Retina (tissue), 1 donor: ENCODE measurements around the gene DPF1.

Experiments
- DNase-seq: peaks from one replicate; pipeline ENCODE4 v3.0.0-alpha.2; 2016

Gene DPF1

GRCh38 chr19:38218204-38218603 lies 5.8 kb downstream of the DPF1 start:
- no peak for DNase-seq

GRCh38 chr19:38216785-38217641 lies 7.0 kb downstream of the DPF1 start:
- peak; percentile 25 for DNase-seq

DNA sequence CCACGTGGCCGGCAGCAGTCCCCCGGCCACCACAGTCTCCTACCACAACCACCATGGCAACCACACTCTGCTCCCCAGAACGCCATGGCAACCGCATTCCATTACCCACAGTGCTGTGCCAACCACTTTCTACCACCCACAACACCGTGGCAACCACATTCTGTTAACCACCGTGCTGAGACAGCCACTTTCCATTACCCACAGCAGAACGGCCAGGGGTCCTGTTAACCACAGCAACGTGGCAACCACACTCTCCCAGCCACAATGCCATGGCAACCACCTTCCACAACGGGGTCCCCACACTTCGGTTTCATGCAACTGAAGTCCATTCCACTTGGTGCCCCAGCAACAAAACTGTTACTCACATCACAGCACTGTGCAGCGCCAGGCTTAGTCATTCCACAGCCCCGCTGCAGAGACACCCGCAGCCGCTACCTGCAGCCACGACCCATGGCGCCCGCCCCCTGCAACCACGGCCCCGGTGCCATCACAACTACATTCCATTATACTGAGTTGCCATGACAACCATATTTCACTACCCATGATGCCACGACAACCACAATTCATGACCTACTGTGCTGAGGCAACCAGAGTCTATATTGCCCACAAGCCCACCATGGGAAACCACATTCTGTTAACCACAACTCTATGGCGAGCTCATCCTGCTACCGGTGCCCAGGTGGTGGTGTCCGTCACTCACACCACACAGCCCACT lies 10.0 kb downstream of the DPF1 start:
- DNase-seq: peak; percentile 42

DNA sequence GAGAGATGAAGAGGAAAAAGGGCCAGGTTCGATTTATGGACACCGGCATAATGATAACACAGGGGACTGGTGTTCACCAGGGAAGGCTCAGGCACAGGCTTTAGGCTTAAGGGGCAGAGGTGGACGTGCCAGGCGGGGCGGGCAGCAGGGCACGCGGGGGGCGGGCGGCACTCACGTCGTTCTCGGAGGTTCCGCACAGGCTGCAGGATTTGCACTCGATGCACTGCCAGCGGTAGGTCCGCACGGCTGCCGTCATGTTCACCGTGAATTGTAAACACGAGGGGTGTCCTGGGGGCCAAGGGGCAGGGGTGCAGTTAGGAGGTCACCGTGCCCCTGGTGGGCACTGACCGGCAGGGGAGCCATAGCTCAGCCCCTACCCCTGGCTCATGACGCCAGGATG lies 10.6 kb downstream of the DPF1 start:
- no peak for DNase-seq

GRCh38 chr19:38211766-38212165 lies 12.3 kb downstream of the DPF1 start:
- DNase-seq: peak; percentile 21

GRCh38 chr19:38211151-38211591 lies 12.9 kb downstream of the DPF1 start:
- DNase-seq: peak; percentile 50

GRCh38 chr19:38210458-38210987 lies 13.5 kb downstream of the DPF1 start:
- DNase-seq: peak; percentile 93

- DNase-seq: peak; percentile 82
Measured at GRCh38 chr19:38209671-38210457, 14.2 kb downstream of the DPF1 start.

DNA sequence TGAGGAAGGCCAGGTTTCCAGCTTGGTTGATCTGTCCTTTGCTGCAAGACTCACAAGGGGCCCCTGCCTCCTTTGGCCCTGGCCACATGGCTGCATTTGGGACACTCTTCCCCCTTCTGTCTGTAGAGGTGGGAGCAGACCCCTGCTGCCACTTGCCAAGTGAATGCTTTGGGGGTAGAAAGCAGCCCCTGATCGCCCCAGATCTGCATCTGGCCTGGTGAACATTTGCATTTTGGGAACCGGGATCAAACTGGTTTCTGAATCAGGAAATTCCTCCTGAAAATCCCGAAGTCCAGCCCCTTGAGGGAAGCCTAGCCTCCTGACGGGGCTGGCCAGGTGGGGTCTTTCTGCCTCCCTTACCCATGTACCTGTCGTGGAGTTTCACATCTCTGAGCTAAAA lies 14.9 kb downstream of the DPF1 start:
- DNase-seq: no peak

- DNase-seq: no peak
Measured at GRCh38 chr19:38208571-38208970, 15.5 kb downstream of the DPF1 start.

DNA sequence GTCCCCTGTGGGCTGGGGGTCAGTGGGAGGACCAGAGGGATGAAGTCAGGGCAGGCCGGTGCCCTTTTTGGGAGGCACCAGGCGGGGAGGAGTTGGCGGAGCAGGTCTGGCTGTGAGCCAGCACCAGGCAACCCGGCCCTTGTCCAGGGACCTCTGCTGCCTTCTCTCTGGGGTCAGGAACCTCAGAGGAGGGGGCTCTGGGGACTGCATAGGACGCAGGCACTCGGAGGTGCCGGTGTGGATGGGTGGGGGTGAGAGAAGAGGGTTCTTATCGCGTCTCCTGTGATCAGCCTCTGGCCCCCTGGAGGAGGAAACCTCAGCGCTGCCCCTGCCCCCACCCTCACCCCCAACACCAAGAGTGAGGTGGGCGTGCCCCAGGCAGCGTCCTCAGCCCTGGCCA lies 16.5 kb downstream of the DPF1 start:
- no peak for DNase-seq

GRCh38 chr19:38206928-38207327 lies 17.1 kb downstream of the DPF1 start:
- no peak for DNase-seq

DNA sequence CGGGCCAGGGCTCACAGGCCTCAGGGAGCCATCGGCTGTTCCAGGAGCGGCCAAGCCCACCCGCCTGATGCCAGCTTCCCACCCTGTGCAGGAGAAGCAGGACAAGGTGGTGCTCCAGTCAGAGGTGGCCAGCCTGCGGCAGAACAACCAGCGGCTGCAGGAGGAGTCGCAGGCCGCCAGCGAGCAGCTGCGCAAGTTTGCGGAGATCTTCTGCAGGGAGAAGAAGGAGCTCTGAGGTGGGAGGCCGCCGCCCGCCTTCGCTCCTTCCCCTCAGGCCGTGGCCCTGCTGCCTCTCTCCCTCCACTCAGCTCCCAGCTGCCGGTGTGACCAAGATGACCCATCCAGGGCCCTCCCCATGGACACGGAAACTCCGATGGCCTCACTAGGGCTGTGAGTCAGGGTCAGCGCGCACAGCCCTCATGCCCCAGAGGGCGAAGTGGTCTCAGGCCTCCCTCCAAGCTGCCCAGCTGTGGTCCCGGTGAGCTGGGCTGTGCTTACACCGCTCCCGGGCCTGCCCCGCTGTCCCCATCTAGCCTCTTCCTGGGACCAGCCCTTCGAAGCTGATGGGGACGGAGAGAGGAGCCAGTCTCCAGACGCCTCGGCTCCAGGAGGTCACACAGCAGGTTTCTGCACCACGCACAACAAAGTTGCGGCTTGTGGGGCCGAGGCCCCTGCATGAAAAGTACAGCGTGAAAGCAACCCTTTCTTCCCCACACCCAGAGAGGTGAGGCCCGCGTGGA lies 17.8 kb downstream of the DPF1 start:
- no peak for DNase-seq

GRCh38 chr19:38204728-38205127 lies 19.3 kb downstream of the DPF1 start:
- DNase-seq: no peak

DNA sequence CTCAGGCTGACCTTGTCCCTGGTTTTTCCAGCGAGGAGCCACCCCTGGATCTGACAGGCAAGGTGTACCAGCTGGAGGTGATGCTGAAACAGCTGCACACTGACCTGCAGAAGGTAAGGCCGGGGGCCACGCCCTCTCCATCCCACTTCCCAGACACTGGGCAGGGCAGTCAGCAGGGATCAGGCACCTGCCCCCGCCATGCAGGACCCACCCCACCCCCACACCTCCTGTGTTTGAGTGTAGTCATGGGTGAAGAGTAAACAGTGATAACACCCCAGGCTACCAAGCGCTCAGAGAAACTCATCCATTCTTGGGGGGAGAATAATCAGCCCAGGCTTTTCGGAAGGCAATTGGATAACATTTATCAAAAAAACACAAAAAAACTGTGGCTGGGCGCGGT lies 19.9 kb downstream of the DPF1 start:
- no peak for DNase-seq

DNA sequence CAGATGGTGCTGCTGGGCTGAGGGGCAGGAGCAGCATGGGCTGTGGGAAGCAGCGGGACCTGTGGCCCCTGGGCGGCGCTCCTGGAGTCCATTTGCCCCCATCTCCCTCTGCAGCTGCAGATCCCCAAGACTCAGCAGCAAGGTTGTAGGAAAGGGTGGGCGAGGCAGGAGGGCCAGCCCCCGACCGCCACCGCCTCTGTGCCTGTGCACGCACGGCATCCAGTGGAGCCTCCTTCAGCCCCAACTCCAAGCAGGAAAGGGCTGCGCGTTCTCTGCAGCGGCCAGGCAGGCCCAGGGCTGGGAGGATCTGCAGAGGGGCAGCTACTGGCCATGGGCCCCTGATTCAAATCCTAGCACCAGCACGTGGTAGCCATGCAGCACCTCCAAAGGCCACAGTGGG lies 20.8 kb downstream of the DPF1 start:
- DNase-seq: no peak

- no peak for DNase-seq
Measured at GRCh38 chr19:38202504-38202903, 21.5 kb downstream of the DPF1 start.

GRCh38 chr19:38201731-38202130 lies 22.3 kb downstream of the DPF1 start:
- DNase-seq: no peak

DNA sequence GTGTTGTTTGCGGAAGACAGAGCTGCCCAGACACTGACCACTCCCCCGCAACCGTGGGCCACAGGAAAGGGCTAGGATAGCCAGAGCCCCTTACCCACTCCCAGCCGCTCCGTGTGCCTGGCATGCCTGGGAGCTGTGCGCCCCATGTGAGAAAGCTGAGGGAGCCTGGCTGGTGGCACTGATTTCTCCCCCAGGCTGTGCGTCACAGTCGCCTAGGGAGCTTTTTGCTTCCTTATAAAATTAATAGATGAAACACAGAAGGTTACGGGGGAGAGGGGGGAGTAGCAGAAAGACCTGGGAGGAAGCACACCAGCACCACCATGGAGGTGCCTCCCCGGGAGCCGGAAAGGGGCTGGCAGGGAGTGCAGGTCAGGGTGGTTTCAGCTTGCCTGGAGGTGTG lies 24.7 kb downstream of the DPF1 start:
- DNase-seq: no peak

DNA sequence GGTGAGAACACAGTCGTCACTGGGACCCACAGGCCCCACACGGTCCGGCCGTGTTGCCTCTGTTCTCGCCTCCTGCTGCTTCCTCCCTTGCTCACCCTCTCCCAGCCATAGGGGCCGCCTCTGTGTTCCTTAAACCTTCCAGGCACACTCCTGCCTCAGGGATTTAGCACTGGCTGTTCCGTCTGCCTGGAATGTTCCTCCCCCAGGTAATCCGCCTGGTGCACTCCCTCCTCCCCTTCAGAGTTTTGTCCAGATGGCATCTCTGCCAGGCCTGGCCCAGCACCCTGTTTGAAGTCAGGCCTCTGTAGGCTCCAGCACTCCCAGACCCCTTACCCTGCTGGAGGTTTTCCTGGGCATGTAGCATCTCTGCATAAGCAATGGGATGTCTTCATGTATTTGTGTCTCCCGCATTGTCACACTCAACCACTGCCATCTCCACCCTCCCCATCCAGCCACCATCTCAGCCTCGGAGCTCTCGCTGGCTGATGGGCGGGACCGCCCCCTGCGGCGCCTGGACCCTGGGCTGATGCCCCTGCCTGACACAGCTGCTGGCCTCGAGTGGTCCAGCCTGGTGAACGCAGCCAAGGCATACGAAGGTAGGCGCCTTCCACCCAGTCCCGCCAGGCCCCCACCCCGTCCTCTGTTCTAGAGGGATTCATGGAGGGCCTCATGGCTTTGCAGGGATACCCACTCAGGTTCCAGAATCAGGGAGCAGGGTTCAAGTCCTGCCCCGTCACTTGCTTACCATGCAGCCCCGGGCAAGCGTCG lies 25.9 kb downstream of the DPF1 start:
- DNase-seq: no peak

DNA sequence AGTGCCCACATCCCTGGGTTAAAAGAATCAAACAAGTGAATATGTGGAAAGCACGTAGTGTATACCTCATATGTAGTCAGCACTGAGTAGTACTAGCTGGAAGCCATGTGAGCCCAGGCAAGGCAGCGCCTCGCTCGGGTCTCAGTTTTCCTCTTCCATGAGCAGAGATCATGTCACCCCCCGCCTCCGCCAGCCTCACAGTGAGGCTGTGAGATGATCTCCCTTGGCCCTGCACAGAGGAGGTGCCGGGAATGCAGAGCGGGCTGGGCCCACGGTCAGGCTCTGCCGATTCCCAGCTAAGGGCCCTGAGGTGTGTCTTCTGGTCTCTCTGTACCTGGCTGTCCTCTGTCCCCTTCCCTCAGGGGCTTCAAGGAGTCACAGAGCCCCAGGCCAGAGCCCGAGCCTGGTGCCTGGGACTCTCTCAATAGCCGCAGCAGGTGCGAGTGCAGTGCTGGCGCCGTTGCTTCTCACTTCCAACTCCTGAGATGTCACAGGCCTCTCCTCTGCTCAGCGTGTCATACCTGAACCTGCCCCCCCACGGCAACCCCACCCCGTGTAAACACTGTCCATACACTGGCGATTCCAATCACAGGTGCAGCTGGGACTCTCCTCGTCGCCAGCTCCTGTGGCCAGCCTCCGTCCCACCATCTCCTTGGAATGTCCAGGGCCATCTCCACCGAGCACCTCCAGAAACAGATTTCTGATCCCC lies 26.9 kb downstream of the DPF1 start:
- no peak for DNase-seq
